ENCODE measurements around the gene ASB18. TPM values are rescaled to one million over a fixed set of nuclear protein-coding genes. Genes with fewer than 3 reads are reported as not detected.

The ASB18 gene
- total RNA-seq, 1 donor from 2014 or later: not detected

DNA sequence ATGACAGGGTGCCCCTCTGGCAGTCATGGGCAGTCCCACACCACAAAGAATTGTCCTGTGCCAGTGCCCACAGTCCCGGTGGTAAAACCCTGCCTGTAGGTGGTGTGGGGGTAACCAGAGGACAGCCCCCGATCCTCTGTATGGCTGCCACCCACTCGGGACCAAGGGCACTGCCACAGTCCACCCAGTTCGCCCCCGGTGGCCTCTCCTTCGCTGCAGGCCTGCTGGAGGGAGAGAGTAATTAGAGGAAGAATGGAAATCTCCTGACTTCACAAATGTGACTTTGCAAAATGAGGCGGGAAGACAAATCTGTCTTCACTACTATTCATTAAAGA lies 107.4 kb downstream of the ASB18 start:
- Mint-ChIP-seq H3K36me3 (ENCODE audit: low read depth) (no peaks in the 10 kb centered on the region), H3K27ac (no peak overlapping the region), H3K27me3 (peaks cover 41% of the 10 kb centered on the region), H3K9me3 (peaks cover 11% of the 10 kb centered on the region), H3K4me3 (no peak overlapping the region), H3K4me1 (no peaks in the 10 kb centered on the region)
- intact Hi-C loops (cut with micrococcal nuclease): no loop called here
- CTCF ChIA-PET: no interaction called here
- DNase-seq (no peak), ATAC-seq (ENCODE audit: low read depth) (no peak)
- TF ChIP-seq, protein P1, sequence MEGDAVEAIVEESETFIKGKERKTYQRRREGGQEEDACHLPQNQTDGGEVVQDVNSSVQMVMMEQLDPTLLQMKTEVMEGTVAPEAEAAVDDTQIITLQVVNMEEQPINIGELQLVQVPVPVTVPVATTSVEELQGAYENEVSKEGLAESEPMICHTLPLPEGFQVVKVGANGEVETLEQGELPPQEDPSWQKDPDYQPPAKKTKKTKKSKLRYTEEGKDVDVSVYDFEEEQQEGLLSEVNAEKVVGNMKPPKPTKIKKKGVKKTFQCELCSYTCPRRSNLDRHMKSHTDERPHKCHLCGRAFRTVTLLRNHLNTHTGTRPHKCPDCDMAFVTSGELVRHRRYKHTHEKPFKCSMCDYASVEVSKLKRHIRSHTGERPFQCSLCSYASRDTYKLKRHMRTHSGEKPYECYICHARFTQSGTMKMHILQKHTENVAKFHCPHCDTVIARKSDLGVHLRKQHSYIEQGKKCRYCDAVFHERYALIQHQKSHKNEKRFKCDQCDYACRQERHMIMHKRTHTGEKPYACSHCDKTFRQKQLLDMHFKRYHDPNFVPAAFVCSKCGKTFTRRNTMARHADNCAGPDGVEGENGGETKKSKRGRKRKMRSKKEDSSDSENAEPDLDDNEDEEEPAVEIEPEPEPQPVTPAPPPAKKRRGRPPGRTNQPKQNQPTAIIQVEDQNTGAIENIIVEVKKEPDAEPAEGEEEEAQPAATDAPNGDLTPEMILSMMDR (IDR thresholded peaks at IDR 0.05): no peak
- POLR2A ChIA-PET: no interaction called here

DNA sequence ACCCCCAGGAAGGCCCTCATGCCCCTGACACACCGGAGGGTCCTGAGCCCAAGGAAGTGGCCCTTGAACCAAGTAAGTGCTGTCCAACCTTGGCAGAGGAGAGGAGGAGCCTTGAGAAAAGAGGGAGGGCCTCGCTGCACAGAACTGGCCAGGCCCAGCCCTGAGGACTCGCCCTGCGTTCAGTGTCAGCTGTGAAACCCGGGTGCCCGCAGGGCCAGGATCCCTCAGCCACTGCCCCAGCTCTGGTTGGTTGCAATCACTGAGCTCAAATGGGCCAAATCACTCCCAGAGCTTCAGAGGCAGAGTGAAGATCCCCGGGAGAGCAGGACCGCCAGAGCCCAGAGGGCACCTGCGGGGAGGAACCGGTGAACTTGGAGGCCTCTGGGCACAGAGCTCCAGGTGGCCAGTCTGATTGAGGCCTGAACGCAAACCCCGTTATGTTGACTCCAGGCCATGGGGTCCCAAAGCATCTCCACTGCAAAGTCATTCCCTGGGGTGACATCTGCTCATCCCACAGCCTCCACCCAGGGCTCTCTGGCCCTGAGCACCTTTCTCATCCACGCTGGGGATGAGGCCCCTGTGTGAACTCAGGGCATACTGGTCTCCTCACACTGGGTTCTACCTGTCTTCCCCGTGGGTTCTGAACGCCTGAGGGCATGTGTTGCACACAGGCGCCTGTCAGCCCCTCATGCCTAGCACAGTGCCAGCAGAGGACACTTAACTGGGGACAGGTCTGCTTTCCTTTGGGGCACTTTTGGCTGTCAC lies 107.9 kb downstream of the ASB18 start:
- DNase-seq (no peak), ATAC-seq (ENCODE audit: low read depth) (no peak)
- intact Hi-C loops (cut with micrococcal nuclease): no loop called here
- CTCF ChIA-PET: no interaction called here
- H3K36me3 Mint-ChIP-seq (ENCODE audit: low read depth): no peaks in the 10 kb centered on the region
- H3K27ac Mint-ChIP-seq: no peak overlapping the region
- POLR2A ChIA-PET: no interaction called here
- no peak overlapping the region for H3K4me3 Mint-ChIP-seq
- peaks cover 11% of the 10 kb centered on the region for H3K9me3 Mint-ChIP-seq
- TF ChIP-seq, protein P1 (IDR thresholded peaks at IDR 0.05): no peak
- H3K27me3 Mint-ChIP-seq: peaks cover 36% of the 10 kb centered on the region
- H3K4me1 Mint-ChIP-seq: no peaks in the 10 kb centered on the region

DNA sequence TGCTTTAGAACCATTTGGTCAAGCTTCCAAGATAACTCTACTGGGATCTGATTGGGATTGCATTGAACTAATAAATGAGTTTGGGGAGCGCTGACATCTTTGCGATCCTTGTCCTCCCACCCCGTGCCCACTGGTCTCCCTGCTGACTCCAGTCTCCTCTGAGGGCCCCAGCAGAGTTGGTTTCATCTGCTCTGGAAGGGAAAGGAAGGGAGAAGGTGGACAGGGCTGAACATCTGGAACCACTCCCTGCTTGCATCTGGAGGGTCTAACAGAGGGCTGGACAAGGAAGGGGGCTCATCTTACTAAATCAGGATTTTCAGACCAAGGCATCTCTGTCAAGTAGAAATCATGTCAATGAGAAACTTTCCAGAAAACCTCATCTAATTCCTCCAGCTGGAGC lies 108.8 kb downstream of the ASB18 start:
- no peak for ATAC-seq (ENCODE audit: low read depth)
- TF ChIP-seq, protein P1 (IDR thresholded peaks at IDR 0.05): no peak
- DNase-seq: no peak
- Mint-ChIP-seq H3K4me3 (no peak overlapping the region), H3K27me3 (peaks cover 29% of the 10 kb centered on the region), H3K9me3 (peaks cover 14% of the 10 kb centered on the region), H3K27ac (no peak overlapping the region), H3K4me1 (no peaks in the 10 kb centered on the region), H3K36me3 (ENCODE audit: low read depth) (no peaks in the 10 kb centered on the region)
- CTCF ChIA-PET: no interaction called here
- intact Hi-C loops (cut with micrococcal nuclease): no loop called here
- POLR2A ChIA-PET: no interaction called here

DNA sequence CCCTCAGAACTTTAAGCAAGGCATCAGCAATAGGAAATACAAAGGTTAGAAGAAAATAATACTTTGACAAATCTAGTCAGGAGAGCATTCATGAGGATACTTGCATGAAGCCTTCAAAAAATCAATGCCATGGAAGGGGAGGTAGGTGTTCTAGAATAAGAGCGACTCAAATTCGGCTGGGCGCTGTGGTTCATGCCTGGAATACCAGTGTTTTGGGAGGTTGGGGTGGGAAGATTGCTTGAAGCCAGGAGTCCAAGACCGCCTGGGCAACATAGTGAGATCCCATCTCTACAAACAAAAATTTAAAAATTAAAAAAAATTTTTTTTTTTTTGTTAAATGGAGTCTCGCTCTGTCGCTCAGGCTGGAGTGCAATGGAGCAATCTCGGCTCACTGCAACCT lies 117.8 kb downstream of the ASB18 start:
- ATAC-seq (ENCODE audit: low read depth) (no peak), DNase-seq (no peak)
- POLR2A ChIA-PET: no interaction called here
- CTCF ChIA-PET: no interaction called here
- intact Hi-C loops (cut with micrococcal nuclease): no loop called here
- H3K4me1 Mint-ChIP-seq: no peaks in the 10 kb centered on the region
- H3K9me3 Mint-ChIP-seq: peaks cover 6% of the 10 kb centered on the region
- no peak overlapping the region for H3K4me3 Mint-ChIP-seq
- no peak overlapping the region for H3K27ac Mint-ChIP-seq
- peaks cover 7% of the 10 kb centered on the region for H3K27me3 Mint-ChIP-seq
- TF ChIP-seq, protein P1 (IDR thresholded peaks at IDR 0.05): no peak
- no peaks in the 10 kb centered on the region for H3K36me3 Mint-ChIP-seq (ENCODE audit: low read depth)

DNA sequence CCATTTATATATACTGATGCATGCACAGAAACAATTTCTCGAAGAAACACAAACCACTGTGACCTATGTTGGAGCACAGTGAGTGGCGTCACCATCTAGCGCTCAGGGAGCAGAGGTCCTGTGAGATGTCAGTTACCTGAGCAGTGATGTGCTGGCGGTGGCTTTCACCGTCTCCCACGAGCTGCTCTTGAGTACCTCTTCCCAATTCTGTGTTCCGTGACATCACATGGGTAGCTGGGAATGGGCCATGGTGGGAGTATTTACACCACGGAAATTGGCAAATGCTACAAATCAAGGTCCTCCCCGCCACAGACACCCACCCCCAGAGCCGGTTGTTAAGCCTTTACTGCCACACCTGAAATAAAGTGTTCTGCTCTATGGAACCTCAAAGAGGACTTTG lies 120.4 kb downstream of the ASB18 start:
- CTCF ChIA-PET: no interaction called here
- TF ChIP-seq, protein P1 (IDR thresholded peaks at IDR 0.05): no peak
- H3K4me1 Mint-ChIP-seq: no peaks in the 10 kb centered on the region
- peaks cover 7% of the 10 kb centered on the region for H3K27me3 Mint-ChIP-seq
- ATAC-seq (ENCODE audit: low read depth): no peak
- H3K36me3 Mint-ChIP-seq (ENCODE audit: low read depth): no peaks in the 10 kb centered on the region
- POLR2A ChIA-PET: no interaction called here
- intact Hi-C loops (cut with micrococcal nuclease): no loop called here
- no peak overlapping the region for H3K4me3 Mint-ChIP-seq
- no peaks in the 10 kb centered on the region for H3K9me3 Mint-ChIP-seq
- no peak for DNase-seq
- no peak overlapping the region for H3K27ac Mint-ChIP-seq

Other genes with a start within 250 kb of the ASB18 start
- not detected in 2 replicates for gene GBX2, start 96.0 kb downstream of the ASB18 start, total RNA-seq

All from activated B cell treated with CpG ODN at 0.5 μM for 24 hours (primary cell).